EL (cell line): ENCODE results near the gene LYPD6.

Source experiments
- DNase-seq: peaks from one replicate; pipeline ENCODE4 v3.0.0-alpha.2; 2016

Gene LYPD6

DNA sequence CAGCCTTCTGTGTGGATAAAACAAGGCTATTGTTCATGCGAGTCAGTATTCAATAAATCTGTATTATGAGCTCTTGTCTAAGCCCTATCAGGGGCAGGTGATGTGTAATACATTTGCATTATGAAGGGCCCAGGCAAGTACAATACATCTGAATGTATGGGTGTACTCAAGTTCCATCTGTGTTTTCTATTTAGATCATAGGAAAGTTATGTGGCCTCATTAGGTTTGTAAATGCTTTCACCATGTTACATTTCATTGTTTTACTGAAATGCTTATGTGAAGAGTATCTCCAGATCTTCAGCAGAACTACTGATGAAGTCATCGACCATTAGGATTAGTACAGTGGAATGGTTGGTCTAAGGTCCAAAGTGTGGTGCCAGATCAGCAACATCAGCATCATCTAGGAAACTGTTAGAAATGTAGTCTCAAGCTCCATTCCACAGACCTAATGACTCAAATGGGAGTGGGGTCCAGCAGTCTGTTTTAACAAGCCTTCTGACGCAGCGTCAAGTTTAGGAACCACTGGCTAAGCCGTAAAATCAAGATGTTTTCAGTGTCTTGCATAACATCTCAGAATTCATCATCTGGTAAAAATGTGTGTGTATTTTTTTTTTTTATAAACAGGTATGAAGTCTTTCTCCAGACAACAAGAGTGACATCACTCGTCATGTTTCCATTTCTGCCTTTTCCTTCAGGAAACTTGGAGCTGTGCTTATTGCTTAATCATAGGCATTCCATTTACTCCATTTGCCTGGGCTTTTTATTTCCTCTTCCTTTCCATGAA lies 80.5 kb downstream of the LYPD6 start:
- peak; percentile 97 for DNase-seq

DNA sequence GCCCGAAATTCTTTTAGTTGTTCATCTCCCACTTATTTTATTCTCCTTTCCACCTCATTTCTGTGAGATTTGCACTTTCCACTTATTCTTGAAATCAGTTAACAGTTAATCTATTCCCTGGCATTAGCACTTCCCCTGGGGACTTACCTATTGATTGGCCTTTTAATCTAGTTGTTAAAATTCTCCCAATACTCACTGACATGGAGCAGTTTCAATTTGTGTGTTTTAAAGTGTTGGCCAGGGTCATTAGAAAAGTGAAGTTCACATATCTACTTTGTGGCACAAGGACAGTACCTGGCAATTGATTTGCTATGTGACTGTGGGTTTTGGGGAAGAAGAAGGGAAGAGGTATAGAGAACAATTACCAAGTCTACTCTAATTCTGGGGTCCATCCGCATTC lies 83.1 kb downstream of the LYPD6 start:
- no peak for DNase-seq

DNA sequence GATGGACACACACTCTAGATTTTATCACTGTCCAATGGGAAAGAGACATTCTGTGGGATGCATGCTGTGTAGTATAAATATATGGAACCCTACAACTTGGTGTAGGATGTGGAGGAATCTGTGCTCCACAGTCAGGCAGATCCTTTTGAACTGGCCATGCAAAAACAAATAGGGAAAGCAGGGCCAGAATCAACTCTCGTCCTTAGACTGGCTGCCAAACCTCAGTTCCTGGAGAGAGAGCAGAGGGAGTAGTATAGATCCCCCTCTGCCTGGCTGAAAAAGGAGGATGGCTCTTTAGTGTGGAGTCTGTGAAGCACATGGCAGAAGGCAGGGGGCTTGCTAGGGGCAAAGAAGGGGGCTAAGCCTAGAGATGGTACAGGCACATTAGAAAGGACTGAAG lies 84.7 kb downstream of the LYPD6 start:
- no peak for DNase-seq

DNA sequence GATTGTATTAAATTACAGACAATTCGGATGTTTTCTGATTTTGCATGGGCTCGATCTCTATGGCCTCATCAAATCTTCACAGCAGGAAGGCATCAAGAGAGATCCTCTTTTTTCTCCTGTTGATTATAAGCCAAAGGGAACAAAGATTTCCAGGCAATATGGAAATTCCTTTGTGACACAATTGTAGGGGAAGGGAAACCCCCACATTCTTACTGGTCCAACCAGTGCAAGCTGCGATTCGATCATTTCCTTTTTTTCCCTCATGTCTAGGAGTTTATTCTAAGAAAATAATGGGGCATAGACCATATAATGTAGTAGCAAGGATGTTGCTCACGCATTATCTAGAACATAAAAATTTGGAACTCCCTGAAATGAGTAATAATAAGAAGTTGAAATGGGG lies 87.7 kb downstream of the LYPD6 start:
- DNase-seq = peak; percentile 42

DNA sequence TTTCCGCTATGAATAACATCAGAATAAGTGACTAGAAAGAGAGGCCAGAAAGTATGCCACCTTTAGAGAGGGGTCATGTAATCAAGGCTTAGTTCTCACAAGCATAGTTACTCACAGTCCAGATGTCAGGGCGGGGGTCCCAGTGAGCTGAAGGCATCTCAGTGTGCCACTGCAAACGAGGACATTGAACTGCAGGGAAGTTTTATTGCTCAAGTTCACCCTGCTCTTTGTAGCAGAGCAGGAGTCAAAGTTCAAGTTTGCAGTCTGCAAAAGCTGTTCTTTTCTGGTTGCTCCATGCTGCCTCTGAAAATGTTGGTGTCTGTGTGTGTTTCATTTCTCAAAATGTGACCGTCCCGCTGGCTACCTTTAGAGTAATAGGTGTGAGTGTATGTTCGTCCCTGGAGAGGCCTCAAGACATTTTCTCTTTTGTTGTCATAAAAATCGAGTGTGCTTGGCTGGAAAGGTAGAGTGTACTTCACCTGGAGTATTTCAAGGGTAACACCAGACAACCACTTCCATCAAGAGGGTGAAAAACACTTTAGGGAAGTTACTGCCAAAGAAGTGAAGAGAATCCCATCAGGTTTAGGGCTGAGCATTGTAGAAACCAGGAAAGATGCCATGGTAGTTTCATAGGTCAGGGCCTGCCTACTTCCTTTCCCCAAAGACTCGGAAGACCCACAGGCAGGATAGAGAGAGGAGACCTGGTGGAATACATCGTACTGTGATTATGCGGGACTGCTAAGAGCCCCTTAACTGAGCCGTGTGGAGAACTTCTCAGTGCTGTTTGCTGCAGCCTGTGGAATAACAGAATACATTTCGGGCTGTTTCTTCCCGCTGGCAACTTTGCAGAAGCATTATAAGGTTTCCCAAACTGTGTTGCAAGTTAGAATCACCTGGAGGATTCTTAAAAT lies 89.9 kb downstream of the LYPD6 start:
- DNase-seq = no peak

DNA sequence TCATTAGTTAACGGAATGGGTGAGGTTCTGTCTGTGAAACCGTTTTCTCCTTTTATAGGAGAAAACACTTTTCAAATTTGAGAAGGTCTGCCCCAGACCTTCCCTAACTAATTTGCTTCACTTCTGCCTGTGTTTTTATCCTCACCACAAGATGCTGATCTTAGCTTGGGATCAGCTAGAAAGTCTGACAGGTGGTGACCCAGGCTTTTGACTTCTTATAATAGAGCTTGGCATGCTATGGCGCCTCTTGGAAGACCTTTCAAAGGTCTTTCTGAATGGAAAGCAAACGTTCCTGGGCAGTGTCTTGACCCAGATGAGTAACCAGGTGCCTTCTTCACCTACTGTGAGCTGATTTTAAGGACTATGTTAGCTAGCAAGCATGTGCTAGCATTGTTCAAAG lies 91.4 kb downstream of the LYPD6 start:
- DNase-seq = no peak

DNA sequence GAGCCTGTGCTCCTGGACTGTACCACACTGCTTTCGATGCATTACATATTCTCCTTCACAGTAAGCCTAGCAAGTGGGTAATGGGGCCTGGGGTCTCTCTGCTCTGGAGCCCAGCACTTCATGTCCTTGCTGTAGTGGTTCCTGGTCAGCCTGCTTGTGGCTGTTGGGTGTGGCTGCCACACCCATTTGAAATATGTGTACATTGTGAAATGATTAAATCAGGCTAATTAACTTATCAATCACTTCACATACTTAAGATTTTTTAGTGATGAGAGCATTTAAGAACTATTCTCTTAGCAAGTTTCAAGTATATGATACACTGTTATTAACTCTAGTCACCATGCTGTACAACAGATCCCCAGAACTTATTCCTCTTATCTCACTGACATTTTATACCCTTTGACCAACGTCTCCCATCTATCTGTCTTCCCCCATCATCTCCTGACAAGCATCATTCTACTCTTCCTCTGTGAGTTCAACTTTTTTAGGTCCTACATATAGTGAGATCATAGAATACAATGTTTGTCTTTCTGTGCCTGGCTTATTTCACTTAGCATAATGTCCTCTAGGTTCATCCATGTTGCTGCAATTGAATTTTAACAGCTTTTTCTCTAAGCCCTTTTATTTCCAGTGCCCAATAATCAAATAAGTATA lies 92.1 kb downstream of the LYPD6 start:
- peak; percentile 86 for DNase-seq

DNA sequence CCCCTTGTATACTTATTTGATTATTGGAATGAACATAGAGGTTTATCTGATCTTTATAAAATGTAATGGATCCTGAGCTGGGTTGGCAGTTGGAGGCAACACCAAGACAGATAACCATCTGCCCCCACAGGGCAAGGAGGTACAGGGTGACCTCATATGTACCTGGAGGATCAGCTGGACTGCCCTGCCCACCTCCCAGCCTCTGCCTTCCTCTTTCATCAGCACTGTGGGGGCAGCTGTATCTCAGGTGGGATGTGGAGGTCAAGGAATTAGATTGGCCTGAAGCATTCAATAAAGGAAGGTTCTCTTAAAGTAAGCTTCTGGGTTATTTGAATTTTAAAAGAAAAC lies 92.6 kb downstream of the LYPD6 start:
- no peak for DNase-seq

DNA sequence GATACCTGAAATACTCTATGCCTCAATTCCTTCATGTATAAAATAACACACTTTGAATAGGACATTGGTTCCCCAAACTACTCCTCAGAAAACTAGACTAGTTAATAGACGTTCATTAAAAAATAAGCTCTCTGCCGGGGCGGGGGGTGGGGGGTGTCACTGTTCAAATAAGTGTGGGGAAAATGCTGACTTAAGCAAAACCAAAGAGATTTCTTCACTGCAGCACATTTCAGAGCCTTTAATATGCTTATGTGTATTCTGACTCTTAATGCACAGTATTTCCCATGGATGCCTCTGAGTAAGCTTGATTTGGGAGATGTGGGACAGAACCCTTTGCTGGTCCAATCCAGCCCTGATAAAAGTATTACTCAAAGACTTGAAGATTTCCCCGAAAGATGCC lies 93.2 kb downstream of the LYPD6 start:
- no peak for DNase-seq

DNA sequence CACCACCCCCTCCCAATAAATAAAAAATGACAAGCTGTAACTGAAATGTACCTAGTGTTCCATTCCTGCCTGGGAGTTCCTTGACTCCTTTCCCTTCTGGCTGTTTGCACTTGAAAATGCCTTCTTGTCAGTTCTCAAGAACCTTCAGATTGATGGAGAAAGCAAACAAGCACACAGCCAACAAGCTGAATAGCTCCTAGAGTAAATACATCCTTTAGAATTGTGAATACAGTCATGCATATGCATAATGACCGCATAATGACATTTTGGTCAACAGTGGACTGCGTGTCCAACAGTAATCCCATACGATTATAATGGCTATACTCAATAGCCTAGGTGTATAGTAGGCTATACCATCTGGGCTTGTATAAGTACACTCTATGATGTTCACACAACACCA lies 97.0 kb downstream of the LYPD6 start:
- no peak for DNase-seq

DNA sequence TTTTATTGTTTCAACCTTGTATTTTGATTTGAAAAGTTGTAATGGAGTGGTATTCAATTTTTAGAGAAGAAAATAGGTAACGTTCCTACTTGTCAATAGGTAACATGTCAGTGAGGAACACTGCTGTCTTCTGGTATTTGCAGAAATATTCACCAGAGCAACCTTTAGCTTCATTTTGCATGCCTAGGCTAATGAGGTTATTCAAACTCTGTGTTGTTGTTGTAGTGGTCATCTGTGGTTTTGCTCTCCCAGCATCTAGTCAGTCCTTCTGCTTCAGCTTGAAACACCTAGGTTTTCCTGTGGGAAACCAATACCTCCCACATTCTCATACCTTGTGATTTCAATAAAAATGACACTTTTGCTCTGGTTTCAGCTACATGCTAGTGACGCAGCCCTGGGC lies 98.4 kb downstream of the LYPD6 start:
- no peak for DNase-seq

DNA sequence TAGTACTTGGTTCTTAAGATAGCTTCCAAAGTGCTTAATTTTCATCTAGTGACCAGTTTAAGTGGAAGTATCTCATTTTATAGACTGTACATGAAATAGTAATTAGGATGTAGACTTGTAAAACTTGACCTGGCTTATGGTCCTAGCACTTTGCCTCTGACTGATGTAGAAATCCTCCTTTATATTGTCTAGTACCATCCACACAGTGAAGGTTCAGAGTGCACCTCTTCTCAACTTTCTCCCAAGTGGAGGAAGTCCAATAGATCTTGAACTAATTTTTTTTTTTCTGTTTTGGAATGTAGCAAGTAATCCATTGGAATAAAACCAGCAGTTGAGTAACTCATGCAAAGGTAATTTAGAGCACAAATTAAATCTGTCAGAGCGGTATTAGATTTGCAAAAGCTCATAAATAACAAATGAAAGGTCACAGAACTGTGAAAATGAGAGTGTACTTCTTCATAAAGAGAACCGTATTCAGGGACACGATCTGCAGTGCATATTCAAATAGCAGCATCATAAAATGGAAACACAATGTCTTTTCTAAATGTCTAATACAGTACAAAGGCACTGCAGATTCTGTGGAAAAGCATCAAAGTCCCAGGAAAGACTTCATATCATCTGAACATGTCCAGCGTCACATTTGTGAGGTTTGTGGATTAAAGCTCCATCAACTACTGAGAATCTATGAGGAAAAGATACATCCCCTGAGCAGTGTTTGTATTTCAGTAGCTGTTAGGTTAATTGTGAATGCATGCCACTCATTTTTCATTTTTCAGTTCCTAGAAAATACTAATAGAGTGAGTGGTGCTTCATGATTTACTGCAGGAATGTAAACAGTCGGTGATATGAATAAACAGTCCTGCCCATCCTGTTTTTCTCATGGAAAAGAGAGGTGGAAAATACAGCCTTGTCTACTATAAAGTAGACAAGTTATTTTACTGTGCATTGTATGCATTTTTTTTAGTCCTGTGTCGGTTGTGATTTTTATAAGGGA lies 100.7 kb downstream of the LYPD6 start:
- peak; percentile 53 for DNase-seq

DNA sequence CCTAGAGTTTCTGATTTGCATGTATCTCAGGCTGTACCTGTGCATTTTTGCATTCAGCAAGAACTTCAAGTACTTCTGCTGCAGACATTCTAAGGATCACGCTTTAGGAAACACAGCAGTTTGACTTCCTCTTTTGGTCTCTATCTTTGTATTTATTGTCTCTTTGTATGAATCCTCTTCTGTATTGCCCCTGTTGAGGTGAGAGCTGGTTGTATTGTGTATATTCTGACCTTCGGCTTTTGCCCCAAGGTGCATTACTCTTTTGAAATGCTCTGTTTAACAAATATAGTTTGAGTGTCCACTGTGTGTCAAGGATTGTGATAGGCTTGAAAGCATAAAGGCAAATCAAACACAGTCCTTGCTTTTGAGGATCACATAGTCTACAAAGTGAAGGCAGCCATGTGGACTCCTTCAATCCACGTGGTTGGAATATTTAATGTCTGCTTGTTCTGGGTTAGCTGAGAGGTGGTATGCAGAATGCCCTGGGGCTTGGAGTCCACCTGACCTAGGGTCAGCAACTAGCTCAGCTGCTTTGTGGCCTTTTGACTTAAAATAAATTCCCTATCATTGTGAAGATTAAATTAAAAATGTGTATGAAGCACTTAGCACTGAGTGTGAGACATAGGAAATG lies 108.1 kb downstream of the LYPD6 start:
- DNase-seq = no peak

DNA sequence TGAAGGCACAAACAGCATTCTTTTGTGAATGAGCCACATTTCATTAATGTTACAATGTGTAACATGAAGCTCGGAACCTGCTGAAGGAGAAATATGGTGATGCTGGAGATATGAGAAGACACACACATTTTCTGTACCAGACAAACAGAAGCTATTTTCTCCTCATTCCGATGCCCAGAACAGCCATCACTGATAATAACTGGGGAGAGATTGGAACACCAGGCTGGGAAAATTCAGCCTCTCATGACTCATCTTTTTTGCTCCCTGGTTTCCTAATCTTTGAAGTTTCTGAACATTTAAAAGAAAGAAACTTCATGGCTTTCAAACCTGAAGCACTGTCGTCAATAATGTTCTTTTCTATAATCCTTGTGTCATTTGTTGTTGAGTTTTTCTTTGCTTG lies 110.9 kb downstream of the LYPD6 start:
- peak; percentile 13 for DNase-seq

DNA sequence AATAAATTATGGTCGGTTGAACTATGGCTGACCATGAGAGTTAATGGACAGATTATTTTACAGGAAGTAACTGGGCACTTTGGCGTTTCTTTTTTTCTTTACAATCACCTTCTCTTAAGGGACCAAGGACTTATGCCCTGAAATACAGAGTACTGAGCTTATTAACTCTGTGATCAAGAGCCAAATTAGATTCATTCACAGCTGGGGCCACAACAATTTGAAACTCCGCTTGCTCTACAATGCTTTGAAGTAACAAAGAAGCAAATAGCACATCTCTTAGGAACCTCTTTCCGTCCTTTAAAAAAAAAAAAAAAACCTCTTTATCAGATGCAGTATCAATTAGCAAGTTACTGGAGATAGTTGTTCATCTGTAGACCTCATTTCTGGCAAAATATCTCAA lies 112.0 kb downstream of the LYPD6 start:
- DNase-seq = no peak

DNA sequence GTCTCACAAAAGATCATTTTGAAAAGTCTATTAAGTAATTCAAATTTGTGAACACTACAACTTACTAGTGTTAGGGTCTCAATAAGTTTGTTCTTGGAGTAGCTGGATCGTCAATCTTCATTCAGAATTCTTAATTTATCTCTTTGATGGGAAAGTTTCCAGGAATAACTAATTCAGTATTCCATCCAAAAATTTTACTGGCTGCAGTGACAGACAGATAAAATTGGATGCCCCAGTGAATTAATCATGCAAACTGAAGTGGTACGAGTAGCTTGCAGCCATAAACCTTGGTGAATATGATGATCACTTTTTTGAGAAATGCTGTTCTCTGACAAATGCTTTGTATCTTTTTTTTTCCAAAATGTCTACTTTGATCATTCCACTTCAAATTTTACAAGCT lies 112.8 kb downstream of the LYPD6 start:
- DNase-seq = no peak

DNA sequence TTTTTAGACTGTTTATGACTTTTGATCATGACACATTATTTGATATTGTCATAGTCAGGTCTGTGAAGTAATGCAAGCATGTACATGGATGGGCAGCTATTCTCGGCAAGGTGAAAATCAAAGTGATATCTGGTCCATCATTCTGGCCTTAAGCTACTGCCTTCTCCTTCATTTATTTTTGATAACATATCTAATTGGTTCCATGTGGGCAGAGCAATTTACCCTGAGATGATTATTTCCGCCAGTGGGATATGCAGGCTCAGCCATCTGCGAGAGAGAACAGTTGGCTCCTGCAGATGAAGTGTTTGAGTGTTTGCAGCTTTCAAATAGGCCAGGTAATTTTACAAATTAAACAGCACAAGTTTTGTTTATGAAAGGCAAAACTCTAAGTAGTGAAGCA lies 116.4 kb downstream of the LYPD6 start:
- DNase-seq = no peak

DNA sequence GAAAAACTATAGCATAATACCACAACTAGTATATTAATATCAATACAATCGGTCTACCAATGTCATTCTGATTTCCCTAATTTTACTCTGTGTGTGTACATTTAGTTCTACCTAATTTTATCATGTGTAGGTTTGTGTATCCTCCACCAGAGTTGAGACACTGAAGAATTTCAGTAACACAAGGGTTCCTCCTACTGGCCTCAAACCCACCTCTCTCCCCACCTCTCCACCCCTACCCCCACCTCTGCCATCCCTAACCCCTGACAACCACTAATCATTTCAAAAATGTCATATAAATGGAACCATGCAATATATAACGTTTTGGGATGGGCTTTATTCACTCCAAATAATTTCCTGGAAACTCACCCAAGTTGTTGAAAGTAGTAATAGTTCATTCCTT lies 117.9 kb downstream of the LYPD6 start:
- DNase-seq = no peak

DNA sequence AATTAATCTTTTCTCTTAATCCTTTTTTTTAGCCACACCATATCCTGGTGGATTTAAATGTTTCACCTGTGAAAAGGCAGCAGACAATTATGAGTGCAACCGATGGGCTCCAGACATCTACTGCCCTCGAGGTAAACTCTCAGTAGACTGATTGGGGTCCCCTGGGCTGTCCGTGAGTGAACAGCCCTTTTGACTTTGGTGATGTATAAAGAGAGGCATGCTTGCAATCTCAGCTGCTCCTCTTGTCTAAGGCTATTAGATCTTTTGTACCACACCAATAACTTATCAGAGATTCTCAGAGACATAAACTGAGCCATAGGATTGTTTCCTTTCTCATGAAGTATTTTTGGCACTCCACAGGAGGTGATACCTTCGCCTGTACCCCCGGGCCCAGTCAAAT lies 118.6 kb downstream of the LYPD6 start:
- DNase-seq = no peak

DNA sequence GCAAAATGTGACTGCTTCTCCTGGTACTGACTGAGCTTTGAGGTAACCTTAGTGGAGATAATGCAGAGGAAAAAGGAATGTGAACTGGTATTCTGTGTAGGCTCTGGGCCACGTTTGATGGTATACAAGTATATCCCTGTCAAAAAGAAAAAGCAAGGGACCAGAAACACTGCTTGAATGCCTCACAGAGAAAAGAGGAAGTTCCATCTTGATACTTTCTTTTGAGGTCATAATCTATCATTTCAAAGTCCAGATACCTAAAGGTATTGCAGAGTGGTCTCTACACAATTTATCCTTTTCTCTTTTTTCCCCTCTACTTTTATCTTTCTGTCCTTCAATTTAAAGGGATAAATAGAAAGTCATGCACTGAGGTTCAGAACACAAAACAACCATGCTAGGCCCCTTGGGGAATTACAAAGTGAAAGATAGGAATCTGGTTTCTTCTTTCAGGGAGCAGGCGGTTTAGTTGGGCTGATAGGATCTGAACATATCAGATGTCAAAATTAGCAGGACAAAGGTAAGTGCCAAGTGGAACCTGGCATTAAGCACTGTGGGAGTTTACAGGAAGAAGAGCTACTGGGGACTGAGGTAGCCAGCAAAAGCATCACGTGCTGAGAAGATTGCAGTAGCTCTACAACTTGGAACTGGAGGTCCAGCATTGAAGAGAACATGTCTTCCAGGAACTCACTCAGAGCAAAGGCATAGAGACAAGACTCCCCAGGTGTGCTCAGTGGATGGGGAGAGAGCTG lies 121.2 kb downstream of the LYPD6 start:
- no peak for DNase-seq

DNA sequence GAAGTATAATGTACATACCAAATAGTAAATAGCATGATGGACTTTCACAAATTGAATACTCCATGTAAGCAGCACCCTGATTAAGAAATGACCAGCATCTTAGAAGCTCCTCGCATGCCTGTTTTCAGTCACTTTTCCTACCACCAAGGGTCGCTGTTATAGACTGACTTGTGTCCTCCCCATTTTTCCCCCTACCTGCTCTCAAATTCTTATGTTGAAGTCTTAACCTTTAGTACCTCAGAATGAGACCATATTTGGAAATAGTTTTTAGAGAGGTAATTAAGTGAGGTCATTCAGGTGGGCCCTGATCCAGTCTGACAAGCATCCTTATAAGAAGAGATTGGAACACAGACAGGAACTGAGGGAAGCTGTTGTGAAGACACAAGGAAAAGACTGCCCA lies 125.9 kb downstream of the LYPD6 start:
- no peak for DNase-seq
